H9 (cell line): ENCODE data around the gene IL1R2. TPM values are rescaled to one million over a fixed set of nuclear protein-coding genes. Genes with fewer than 3 reads are reported as not detected.

Source experiments
- DNase-seq: peaks from one replicate; pipeline ENCODE4 v3.0.0-alpha.2; 2017
- H2AFZ ChIP-seq: one replicate; pipeline ENCODE4 v1.6.1; 2013; ENCODE audit warnings: mild to moderate bottlenecking, low read length, control low read depth, moderate library complexity
- H2AK5ac ChIP-seq: 2 replicates; pipeline ENCODE4 v1.6.1; 2013; ENCODE audit warnings: low read length, control low read depth, mixed read lengths; ENCODE audit not compliant: insufficient read length
- H2BK120ac ChIP-seq: one replicate; pipeline ENCODE4 v1.6.1; 2013; ENCODE audit warnings: low read depth, mild to moderate bottlenecking, low read length, control low read depth, inconsistent platforms; ENCODE audit not compliant: poor library complexity, severe bottlenecking
- H2BK12ac ChIP-seq: 2 replicates; pipeline ENCODE4 v1.6.1; 2013; ENCODE audit warnings: low read length, control low read depth, mixed read lengths, low read depth; ENCODE audit not compliant: insufficient read length
- H2BK15ac ChIP-seq: 2 replicates; pipeline ENCODE4 v1.6.1; 2013; ENCODE audit warnings: low read depth, low read length, control low read depth
- H2BK20ac ChIP-seq: one replicate; pipeline ENCODE4 v1.6.1; 2013; ENCODE audit warnings: low read depth, mild to moderate bottlenecking, low read length, control low read depth, inconsistent platforms; ENCODE audit not compliant: poor library complexity, severe bottlenecking
- H2BK5ac ChIP-seq: 2 replicates; pipeline ENCODE4 v1.6.1; 2013; ENCODE audit warnings: low read length, control low read depth, mixed read lengths; ENCODE audit not compliant: insufficient read length
- H3K14ac ChIP-seq: 2 replicates; pipeline ENCODE4 v1.6.1; 2013; ENCODE audit warnings: low read length, control low read depth; ENCODE audit not compliant: insufficient read depth
- H3K18ac ChIP-seq: 2 replicates; pipeline ENCODE4 v1.6.1; 2013; ENCODE audit warnings: low read depth, mild to moderate bottlenecking, mixed read lengths, low read length, control low read depth; ENCODE audit not compliant: insufficient read length
- H3K23ac ChIP-seq: 2 replicates; pipeline ENCODE4 v1.6.1; 2013; ENCODE audit warnings: low read length, control low read depth, mixed read lengths, low read depth; ENCODE audit not compliant: insufficient read length
- H3K23me2 ChIP-seq: 2 replicates; pipeline ENCODE4 v1.6.1; 2013; ENCODE audit warnings: low read depth, mild to moderate bottlenecking, mixed read lengths, low read length, control low read depth; ENCODE audit not compliant: insufficient read length, poor library complexity, severe bottlenecking
- H3K27ac ChIP-seq: 2 replicates; pipeline ENCODE4 v1.5.1; 2013; ENCODE audit warnings: low read length, control low read depth, mixed read lengths, low read depth; ENCODE audit not compliant: insufficient read length
- H3K27me3 ChIP-seq: 2 replicates; pipeline ENCODE4 v1.6.1; 2013; ENCODE audit warnings: low read length, control low read depth, inconsistent platforms; ENCODE audit not compliant: insufficient read depth
- H3K4ac ChIP-seq: 2 replicates; pipeline ENCODE4 v1.6.1; 2013; ENCODE audit warnings: low read depth, mild to moderate bottlenecking, control low read depth, inconsistent platforms, low read length, moderate library complexity
- H3K4me1 ChIP-seq: 2 replicates; pipeline ENCODE4 v1.6.1; 2013; ENCODE audit warnings: low read length, control low read depth, inconsistent platforms; ENCODE audit not compliant: insufficient read depth
- H3K4me2 ChIP-seq: 2 replicates; pipeline ENCODE4 v1.6.1; 2013; ENCODE audit warnings: low read length, control low read depth, mixed read lengths; ENCODE audit not compliant: insufficient read length, insufficient read depth
- H3K56ac ChIP-seq: 2 replicates; pipeline ENCODE4 v1.6.1; 2013; ENCODE audit warnings: low read depth, mild to moderate bottlenecking, mixed read lengths, low read length, control low read depth; ENCODE audit not compliant: insufficient read length
- H3K79me1 ChIP-seq: 2 replicates; pipeline ENCODE4 v1.6.1; 2013; ENCODE audit warnings: low read depth, mild to moderate bottlenecking, moderate library complexity, low read length, control low read depth, inconsistent platforms; ENCODE audit not compliant: insufficient read depth, poor library complexity, severe bottlenecking
- H3K79me2 ChIP-seq: 2 replicates; pipeline ENCODE4 v1.6.1; 2013; ENCODE audit warnings: low read length, control low read depth, inconsistent platforms; ENCODE audit not compliant: insufficient read depth
- H3K9ac ChIP-seq: 2 replicates; pipeline ENCODE4 v1.6.1; 2013; ENCODE audit warnings: low read length, control low read depth, mixed read lengths; ENCODE audit not compliant: insufficient read length; ENCODE audit errors: extremely low read depth
- H3K9me3 ChIP-seq: one replicate; pipeline ENCODE4 v1.6.1; 2013; ENCODE audit warnings: low read depth, low read length, inconsistent platforms; ENCODE audit not compliant: control insufficient read depth
- H3T11ph ChIP-seq: one replicate; pipeline ENCODE4 v1.6.1; 2013; ENCODE audit warnings: mild to moderate bottlenecking, low read length, control low read depth, inconsistent platforms
- H4K20me1 ChIP-seq: one replicate; pipeline ENCODE4 v1.6.1; 2013; ENCODE audit not compliant: control insufficient read depth, insufficient read length, insufficient read depth
- H4K5ac ChIP-seq: 2 replicates; pipeline ENCODE4 v1.6.1; 2013; ENCODE audit warnings: low read depth, mild to moderate bottlenecking, mixed read lengths, low read length, control low read depth; ENCODE audit not compliant: insufficient read length
- H4K8ac ChIP-seq: replicated peaks from 2 replicates; pipeline ENCODE4 v1.6.1; 2013; ENCODE audit warnings: low read length, control low read depth, mixed read lengths, low read depth; ENCODE audit not compliant: insufficient read length
- H4K91ac ChIP-seq: 2 replicates; pipeline ENCODE4 v1.6.1; 2013; ENCODE audit warnings: low read depth, mild to moderate bottlenecking, moderate library complexity, mixed read lengths, low read length, control low read depth; ENCODE audit not compliant: insufficient read length
- H3K27ac Mint-ChIP-seq, 3 experiments: 2 replicates in 2 of 3; 3 replicates in 1 of 3; pipeline ENCODE4 v1.8.0; 2020 to 2021; ENCODE audit warnings: mixed read lengths in 3 of 3, mild to moderate bottlenecking in 1 of 3, moderate library complexity in 1 of 3
- H3K27me3 Mint-ChIP-seq: 2 replicates; pipeline ENCODE4 v1.8.0; 2021; ENCODE audit warnings: low read depth, mild to moderate bottlenecking, moderate library complexity, mixed read lengths
- H3K36me3 Mint-ChIP-seq, 3 experiments: 2 replicates in 2 of 3; 3 replicates in 1 of 3; pipeline ENCODE4 v1.8.0; 2020 to 2021; ENCODE audit warnings: low read depth in 3 of 3, mixed read lengths in 3 of 3; ENCODE audit not compliant: insufficient read depth in 1 of 3
- H3K4me1 Mint-ChIP-seq, 2 experiments: 2 replicates each; pipeline ENCODE4 v1.8.0; 2020; ENCODE audit warnings: mixed read lengths in 2 of 2
- H3K4me3 Mint-ChIP-seq, 2 experiments: 2 replicates in 1 of 2; 3 replicates in 1 of 2; pipeline ENCODE4 v1.8.0; 2020 to 2021; ENCODE audit warnings: mild to moderate bottlenecking in 2 of 2, mixed read lengths in 2 of 2, moderate library complexity in 1 of 2
- H3K9me3 Mint-ChIP-seq, 2 experiments: 2 replicates in 1 of 2; 3 replicates in 1 of 2; pipeline ENCODE4 v1.8.0; 2020; ENCODE audit warnings: mild to moderate bottlenecking in 2 of 2, mixed read lengths in 2 of 2, moderate library complexity in 1 of 2
- WGBS: extraction: QIAGEN DNeasy Blood & Tissue Kit; methylation state at CpG from one replicate; pipeline ENCODE4 v1.1.7; 2013; ENCODE audit warnings: missing lambda C conversion rate, low lambda C conversion rate, mixed read lengths; ENCODE audit not compliant: insufficient read length; ENCODE audit errors: extremely low coverage; 5-methylcytosine and 5-hydroxymethylcytosine counted together
- total RNA-seq: library from RNA; stranded (reverse); gene quantifications from 2 replicates; pipeline ENCODE4 v1.2.1, GENCODE V29; 2021
- TF ChIP-seq, protein P1 (sequence below): fragments of 200-600 bp; sonication (generic); conservative IDR thresholded peaks from 3 replicates; pipeline ENCODE4 v1.8.0; 2021; ENCODE audit warnings: antibody characterized with exemption, mild to moderate bottlenecking

IL1R2 gene
- total RNA-seq, 1 experiment from 2014 or later, result not detected

DNA sequence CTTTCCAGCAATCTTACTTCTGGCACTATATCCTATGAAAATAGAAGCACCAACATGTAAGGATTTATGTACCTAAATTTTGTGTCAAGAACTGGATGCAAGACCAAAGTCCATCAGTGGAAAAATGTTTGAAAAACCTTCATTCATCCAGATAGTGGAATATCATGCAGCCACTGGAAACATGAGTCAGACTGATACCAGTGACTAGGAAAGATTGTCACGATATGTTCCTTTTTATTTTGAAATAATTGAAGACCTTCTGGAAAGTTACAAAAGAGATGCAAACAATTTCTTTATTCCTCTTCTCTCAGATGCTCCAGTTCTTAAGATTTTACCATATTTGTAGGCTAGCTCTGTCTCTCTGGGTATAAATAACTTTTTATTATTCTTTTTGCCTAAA lies 40.5 kb upstream of the IL1R2 start:
- H2BK12ac ChIP-seq, result no peak overlapping the region
- no peak overlapping the region for H3K56ac ChIP-seq
- H3K9me3 Mint-ChIP-seq, result peaks cover 3 to 15% of the 10 kb centered on the region in 2 experiments
- H4K91ac ChIP-seq, result no peak overlapping the region
- no peak overlapping the region for H3K23ac ChIP-seq
- no peak overlapping the region for H3T11ph ChIP-seq
- no peak overlapping the region for H2BK20ac ChIP-seq
- no peak for DNase-seq
- no peak overlapping the region for H4K8ac ChIP-seq
- H3K9me3 ChIP-seq, result no peaks in the 10 kb centered on the region
- H2BK15ac ChIP-seq, result no peak overlapping the region
- no peaks in the 10 kb centered on the region for H3K23me2 ChIP-seq
- H3K4me3 Mint-ChIP-seq, result no peak overlapping the region
- no peaks in the 10 kb centered on the region for H3K4me1 ChIP-seq
- H3K14ac ChIP-seq, result no peak overlapping the region
- H2AFZ ChIP-seq, result no peak overlapping the region
- TF ChIP-seq, protein P1, sequence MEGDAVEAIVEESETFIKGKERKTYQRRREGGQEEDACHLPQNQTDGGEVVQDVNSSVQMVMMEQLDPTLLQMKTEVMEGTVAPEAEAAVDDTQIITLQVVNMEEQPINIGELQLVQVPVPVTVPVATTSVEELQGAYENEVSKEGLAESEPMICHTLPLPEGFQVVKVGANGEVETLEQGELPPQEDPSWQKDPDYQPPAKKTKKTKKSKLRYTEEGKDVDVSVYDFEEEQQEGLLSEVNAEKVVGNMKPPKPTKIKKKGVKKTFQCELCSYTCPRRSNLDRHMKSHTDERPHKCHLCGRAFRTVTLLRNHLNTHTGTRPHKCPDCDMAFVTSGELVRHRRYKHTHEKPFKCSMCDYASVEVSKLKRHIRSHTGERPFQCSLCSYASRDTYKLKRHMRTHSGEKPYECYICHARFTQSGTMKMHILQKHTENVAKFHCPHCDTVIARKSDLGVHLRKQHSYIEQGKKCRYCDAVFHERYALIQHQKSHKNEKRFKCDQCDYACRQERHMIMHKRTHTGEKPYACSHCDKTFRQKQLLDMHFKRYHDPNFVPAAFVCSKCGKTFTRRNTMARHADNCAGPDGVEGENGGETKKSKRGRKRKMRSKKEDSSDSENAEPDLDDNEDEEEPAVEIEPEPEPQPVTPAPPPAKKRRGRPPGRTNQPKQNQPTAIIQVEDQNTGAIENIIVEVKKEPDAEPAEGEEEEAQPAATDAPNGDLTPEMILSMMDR, result no peak
- WGBS, result no CpG with 5 or more reads among the region's 1 CpG
- no peak overlapping the region for H2BK5ac ChIP-seq
- no peak overlapping the region for H3K4me2 ChIP-seq
- no peak overlapping the region for H3K18ac ChIP-seq
- no peaks in the 10 kb centered on the region for H3K79me2 ChIP-seq
- H3K4me1 Mint-ChIP-seq, result peaks cover 0 to 2% of the 10 kb centered on the region in 2 experiments; a peak in 1 of 4 replicates
- H3K27me3 Mint-ChIP-seq, result no peaks in the 10 kb centered on the region; the same call in 1 of the 2 replicates
- H3K36me3 Mint-ChIP-seq, result peaks cover 0 to 4% (median 2%) of the 10 kb centered on the region in 3 experiments; a peak in 1 of 7 replicates
- H3K4ac ChIP-seq, result no peak overlapping the region
- H3K27me3 ChIP-seq, result no peaks in the 10 kb centered on the region
- H3K27ac Mint-ChIP-seq, result no peak overlapping the region
- no peak overlapping the region for H4K5ac ChIP-seq
- no peaks in the 10 kb centered on the region for H3K79me1 ChIP-seq
- H2AK5ac ChIP-seq, result no peak overlapping the region
- no peak overlapping the region for H3K9ac ChIP-seq
- H4K20me1 ChIP-seq, result no peaks in the 10 kb centered on the region
- H2BK120ac ChIP-seq, result no peak overlapping the region
- H3K27ac ChIP-seq, result no peak overlapping the region
